Measurements from ENCODE around the gene LOC128125822.

The LOC128125822 gene

GRCh38 chr6:63543982-63544381, 28.3 kb upstream of the LOC128125822 start:
- Histone ChIP-seq H3K36me3 (ENCODE audit: control insufficient read depth in 2 of 2, extremely low read depth in 1 of 2, insufficient read depth in 2 of 2, low read length in 2 of 2) (no peaks in the 10 kb centered on the region), H3K27ac (ENCODE audit: insufficient read depth, low read depth, low read length) (no peak overlapping the region), H3K79me2 (ENCODE audit: control insufficient read depth, insufficient read depth, low read length) (no peaks in the 10 kb centered on the region), H3K4me2 (ENCODE audit: insufficient read depth, low read length) (no peak overlapping the region), H3K4me1 (ENCODE audit: control insufficient read depth, extremely low read depth, insufficient read depth, low read length) (no peaks in the 10 kb centered on the region), H4K20me1 (replicated peaks; ENCODE audit: control insufficient read depth, extremely low read depth, insufficient read depth, low read length) (no peaks in the 10 kb centered on the region), H3K9me1 (replicated peaks; ENCODE audit: control insufficient read depth, extremely low read depth, insufficient read depth, low read length) (no peaks in the 10 kb centered on the region), H3K9ac (replicated peaks; ENCODE audit: extremely low read depth, insufficient read depth, low read length) (no peak overlapping the region), H3K9me3 (replicated peaks; ENCODE audit: control insufficient read depth, insufficient read depth, low read length) (no peaks in the 10 kb centered on the region), H3K4me3 (replicated peaks in 1 of 3; ENCODE audit: insufficient read depth in 1 of 3, low read depth in 1 of 3, low read length in 3 of 3) (no peak overlapping the region), H3K27me3 (ENCODE audit: control insufficient read depth in 2 of 2, insufficient read depth in 2 of 2, low read length in 2 of 2) (no peaks in the 10 kb centered on the region), H2AFZ (ENCODE audit: low read depth, low read length) (no peak overlapping the region)
- CTCF ChIA-PET: no interaction called here
- no peak for TF ChIP-seq JUN (IDR thresholded peaks at IDR 0.05; ENCODE audit: borderline replicate concordance, insufficient read depth, insufficient read length, low read depth)
- TF ChIP-seq GATA2 (IDR thresholded peaks at IDR 0.05; ENCODE audit: insufficient read depth, insufficient read length, low read depth, low read length): no peak
- no peak for TF ChIP-seq POLR2AphosphoS5 (IDR thresholded peaks at IDR 0.05; ENCODE audit: insufficient read depth, low read depth, low read length)
- TF ChIP-seq MAX (IDR thresholded peaks at IDR 0.05; ENCODE audit: insufficient read depth, insufficient read length): no peak
- TF ChIP-seq MYC (IDR thresholded peaks at IDR 0.05; ENCODE audit: low read depth, low read length): no peak
- no peak for TF ChIP-seq FOS (IDR thresholded peaks at IDR 0.05; ENCODE audit: borderline replicate concordance, insufficient read depth, low read length)
- TF ChIP-seq CTCF (IDR thresholded peaks at IDR 0.05; ENCODE audit: extremely low read depth in 1 of 2, insufficient read depth in 1 of 2, low read depth in 1 of 2, low read length in 2 of 2): no peak
- POLR2A ChIA-PET: no interaction called here
- dilution Hi-C loops (cut with MboI; ENCODE audit: extremely low pct_ligation_motif_present, low sequenced_read_pairs) (no loop called here), intact Hi-C loops (cut with micrococcal nuclease) (no loop called here)
- FAIRE-seq (no peak), DNase-seq (ENCODE audit: low read depth, low spot score) (no peak)
- no TSS peak for BruUV-seq (replicated peaks)

Data from endothelial cell of umbilical vein (primary cell).